Measurements from ENCODE around the gene FDX1.
A peak's percentile ranks its signal among the peaks of the same experiment; 100 is the strongest.

FDX1 gene

DNA sequence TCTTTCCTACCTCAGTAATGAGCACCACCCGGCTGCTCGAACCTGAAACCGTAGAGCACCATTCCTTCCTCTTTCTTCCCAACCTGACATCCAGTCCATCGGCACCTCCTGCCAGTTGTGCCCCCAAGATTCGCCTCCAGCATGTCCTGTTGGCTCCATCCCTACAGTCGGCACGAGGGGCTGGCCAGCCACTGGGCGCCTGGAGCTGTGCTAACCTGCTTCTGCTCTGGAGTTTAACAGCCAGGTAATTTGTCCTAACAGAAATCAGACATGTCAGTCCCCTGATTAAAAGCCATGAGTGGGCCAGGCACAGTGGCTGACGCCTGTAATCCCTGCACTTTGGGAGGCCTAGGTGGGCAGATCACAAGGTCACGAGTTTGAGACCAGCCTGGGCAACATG is 16.8 kb downstream of the FDX1 start:
- TF ChIP-seq, protein P1, sequence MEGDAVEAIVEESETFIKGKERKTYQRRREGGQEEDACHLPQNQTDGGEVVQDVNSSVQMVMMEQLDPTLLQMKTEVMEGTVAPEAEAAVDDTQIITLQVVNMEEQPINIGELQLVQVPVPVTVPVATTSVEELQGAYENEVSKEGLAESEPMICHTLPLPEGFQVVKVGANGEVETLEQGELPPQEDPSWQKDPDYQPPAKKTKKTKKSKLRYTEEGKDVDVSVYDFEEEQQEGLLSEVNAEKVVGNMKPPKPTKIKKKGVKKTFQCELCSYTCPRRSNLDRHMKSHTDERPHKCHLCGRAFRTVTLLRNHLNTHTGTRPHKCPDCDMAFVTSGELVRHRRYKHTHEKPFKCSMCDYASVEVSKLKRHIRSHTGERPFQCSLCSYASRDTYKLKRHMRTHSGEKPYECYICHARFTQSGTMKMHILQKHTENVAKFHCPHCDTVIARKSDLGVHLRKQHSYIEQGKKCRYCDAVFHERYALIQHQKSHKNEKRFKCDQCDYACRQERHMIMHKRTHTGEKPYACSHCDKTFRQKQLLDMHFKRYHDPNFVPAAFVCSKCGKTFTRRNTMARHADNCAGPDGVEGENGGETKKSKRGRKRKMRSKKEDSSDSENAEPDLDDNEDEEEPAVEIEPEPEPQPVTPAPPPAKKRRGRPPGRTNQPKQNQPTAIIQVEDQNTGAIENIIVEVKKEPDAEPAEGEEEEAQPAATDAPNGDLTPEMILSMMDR (conservative IDR thresholded peaks at IDR 0.05; ENCODE audit: low read depth, low read length): no peak
- no peak overlapping the region for H3K4me3 ChIP-seq (ENCODE audit: low read length)
- no peak for DNase-seq (ENCODE audit: low read depth)

DNA sequence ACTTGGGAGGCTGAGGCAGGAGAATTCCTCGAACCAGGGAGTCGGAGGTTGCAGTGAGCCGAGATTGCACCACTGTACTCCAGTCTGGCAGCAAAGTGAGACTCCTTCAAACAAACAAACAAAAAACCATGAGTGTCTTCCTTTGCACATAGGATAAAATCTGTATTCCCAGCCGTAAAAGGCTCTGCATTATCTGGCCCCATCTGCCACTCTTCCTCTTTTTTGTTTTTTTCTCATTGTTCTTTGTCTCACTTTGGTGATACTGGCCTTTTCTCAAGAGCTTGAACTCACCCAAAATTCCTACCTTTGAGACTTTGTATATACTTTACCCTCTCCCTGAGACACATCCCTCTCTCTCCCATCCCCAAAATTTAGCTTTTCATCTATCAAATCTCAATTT is 17.6 kb downstream of the FDX1 start:
- TF ChIP-seq, protein P1 (conservative IDR thresholded peaks at IDR 0.05; ENCODE audit: low read depth, low read length): no peak
- no peak for DNase-seq (ENCODE audit: low read depth)
- no peak overlapping the region for H3K4me3 ChIP-seq (ENCODE audit: low read length)

DNA sequence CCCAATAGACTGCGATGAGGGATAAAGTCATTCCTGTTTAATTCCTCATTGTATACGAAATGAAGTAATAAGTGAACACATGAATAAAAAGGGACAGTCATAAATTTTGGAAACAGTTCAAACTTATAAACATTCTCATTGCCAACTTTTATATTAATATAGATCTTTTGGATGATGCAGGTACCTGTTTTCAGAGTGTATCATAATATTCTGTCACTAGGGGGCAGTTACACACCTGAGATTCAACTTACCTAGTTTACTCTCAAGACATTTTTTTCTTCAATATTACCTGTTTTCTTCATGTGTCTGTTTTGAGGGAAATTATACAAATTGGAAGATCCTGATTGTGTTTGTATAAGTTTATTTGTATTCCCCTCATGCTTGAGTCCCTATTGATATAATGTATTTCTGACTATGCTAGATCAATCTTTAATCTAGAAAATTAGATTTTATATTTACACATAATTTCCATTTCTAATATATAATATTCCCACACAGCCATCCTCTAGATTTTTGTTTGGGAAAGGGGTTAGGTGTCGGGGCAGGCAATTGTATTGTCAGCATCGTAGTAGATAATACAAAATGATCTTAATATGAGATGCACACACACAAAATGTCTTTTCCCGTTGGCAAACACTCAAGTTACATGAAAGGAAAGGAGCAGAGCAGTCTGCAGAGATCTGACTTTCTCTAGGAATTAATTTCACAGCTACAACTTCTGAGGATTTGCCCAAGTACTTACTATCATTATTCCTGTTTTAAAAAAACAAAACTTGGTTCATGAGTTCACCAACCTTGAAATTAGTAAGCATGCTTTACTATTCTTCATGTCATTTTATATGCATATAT is 18.4 kb downstream of the FDX1 start:
- TF ChIP-seq, protein P1 (conservative IDR thresholded peaks at IDR 0.05; ENCODE audit: low read depth, low read length): peak; percentile 57
- DNase-seq (ENCODE audit: low read depth): no peak
- no peak overlapping the region for H3K4me3 ChIP-seq (ENCODE audit: low read length)

DNA sequence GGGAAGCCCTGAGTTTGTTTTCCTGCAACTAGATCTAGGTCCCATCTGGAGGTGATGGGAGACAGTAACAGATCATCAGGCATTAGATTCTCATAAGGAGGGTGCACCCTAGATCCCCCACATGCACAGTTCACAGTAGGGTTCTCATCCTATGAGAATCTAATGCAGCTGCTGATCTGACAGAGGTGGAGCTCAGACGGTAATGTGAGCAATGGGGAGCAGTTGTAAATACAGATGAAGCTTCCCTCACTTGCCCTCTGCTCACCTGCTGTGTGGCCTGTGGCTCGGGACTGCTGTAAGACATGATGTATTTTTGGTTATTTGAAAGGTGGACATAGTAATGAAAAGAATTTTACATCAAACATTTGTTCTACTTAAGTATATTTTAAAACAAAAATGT is 20.5 kb downstream of the FDX1 start:
- no peak for DNase-seq (ENCODE audit: low read depth)
- TF ChIP-seq, protein P1 (conservative IDR thresholded peaks at IDR 0.05; ENCODE audit: low read depth, low read length): no peak
- H3K4me3 ChIP-seq (ENCODE audit: low read length): no peak overlapping the region

DNA sequence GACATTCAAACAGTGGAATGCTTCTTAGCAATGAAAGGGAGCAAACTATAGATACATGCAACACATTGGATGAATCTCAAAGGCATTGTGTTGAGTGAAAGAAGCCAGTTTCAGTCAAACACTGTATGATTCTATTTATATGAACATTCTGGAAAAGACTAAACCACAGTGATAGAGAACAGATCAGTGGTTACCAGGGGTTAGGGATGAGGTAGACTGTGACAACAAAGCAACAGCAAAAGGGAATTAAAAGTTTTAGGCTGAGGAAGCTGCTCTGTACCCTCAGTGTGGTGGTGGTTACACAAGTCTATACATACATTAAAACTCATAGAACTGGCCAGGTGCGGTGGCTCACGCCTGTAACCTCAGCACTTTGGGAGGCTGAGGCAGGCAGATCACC is 23.0 kb downstream of the FDX1 start:
- H3K4me3 ChIP-seq (ENCODE audit: low read length): no peak overlapping the region
- no peak for DNase-seq (ENCODE audit: low read depth)
- TF ChIP-seq, protein P1 (conservative IDR thresholded peaks at IDR 0.05; ENCODE audit: low read depth, low read length): no peak

DNA sequence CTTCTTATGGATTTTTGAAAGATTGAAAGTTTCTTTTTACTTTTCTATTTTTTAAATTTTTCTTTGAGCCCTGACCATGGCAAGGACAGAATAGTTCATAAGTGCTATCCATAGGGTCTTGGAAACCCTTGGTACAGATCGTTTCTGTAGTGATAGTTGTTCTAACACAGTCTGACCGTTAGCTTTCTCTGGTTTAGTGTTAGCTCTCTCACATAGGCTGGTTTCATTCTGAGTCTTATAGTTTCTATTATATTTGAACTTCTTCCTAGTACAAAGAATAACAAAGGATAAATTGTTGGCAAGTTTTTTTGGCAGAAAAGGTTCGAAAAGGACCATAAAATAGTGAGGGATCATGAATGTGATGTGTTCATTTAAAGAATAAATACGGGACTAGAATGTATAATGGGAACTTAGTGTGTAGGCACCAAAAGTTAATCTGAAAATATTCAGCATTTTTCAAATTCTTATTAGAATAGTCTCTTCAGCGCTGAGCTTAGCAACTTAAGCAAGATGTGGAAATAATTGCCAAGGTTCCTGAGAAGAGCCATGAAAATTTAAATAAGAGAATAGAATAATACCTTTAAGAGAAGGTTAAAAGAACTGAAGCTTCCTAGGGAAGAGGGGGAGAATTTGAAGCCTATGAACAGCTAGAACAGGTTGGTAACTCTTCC is 24.1 kb downstream of the FDX1 start:
- H3K4me3 ChIP-seq (ENCODE audit: low read length): peak overlapping the region; percentile 11
- DNase-seq (ENCODE audit: low read depth): peak; percentile 63
- TF ChIP-seq, protein P1 (conservative IDR thresholded peaks at IDR 0.05; ENCODE audit: low read depth, low read length): no peak

DNA sequence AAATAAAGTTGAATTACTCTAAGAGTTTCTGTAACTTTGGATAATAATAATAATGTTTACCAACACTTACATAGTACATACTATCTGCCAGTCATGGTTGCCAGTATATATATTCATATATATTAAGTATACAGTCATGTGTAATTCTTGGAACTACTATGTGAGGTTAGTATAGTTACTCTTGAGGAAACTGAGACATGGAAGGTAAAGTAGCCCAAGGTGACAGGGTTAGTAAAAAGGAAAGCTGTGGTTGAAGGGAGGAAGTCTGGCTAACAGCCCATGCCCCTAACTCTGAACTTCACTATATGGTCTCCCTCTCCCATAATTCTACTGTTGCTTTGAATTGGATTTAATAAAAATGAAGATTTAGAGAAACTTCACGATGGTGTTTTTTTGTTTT is 24.9 kb downstream of the FDX1 start:
- TF ChIP-seq, protein P1 (conservative IDR thresholded peaks at IDR 0.05; ENCODE audit: low read depth, low read length): no peak
- H3K4me3 ChIP-seq (ENCODE audit: low read length): no peak overlapping the region
- no peak for DNase-seq (ENCODE audit: low read depth)

Measured in retinal pigment epithelial cell (primary cell).